ENCODE measurements around the gene SNAPC2.

DNA sequence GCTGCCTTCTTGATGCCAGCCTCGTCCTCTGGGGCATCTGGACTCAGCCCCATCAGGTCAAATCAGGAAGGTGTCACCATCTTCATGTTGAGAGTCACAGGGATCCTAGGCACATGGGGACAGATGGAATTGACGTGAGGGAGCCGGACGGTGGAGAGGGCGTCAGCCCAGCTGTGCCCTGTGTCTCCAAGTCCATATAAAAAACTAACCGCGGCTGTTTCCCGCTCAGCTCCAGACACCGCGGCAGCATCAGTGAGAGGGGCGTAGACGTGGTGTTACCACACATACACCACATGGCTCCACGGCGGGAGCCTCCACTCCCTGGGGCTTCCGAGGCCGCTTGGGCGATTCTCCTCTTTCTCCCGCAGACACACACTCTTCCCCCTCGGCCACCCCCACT lies 40.3 kb upstream of the SNAPC2 start:
- no peak for TF ChIP-seq SMC3 (IDR thresholded peaks at IDR 0.05; ENCODE audit: low read depth, low read length)
- TF ChIP-seq, protein P1, sequence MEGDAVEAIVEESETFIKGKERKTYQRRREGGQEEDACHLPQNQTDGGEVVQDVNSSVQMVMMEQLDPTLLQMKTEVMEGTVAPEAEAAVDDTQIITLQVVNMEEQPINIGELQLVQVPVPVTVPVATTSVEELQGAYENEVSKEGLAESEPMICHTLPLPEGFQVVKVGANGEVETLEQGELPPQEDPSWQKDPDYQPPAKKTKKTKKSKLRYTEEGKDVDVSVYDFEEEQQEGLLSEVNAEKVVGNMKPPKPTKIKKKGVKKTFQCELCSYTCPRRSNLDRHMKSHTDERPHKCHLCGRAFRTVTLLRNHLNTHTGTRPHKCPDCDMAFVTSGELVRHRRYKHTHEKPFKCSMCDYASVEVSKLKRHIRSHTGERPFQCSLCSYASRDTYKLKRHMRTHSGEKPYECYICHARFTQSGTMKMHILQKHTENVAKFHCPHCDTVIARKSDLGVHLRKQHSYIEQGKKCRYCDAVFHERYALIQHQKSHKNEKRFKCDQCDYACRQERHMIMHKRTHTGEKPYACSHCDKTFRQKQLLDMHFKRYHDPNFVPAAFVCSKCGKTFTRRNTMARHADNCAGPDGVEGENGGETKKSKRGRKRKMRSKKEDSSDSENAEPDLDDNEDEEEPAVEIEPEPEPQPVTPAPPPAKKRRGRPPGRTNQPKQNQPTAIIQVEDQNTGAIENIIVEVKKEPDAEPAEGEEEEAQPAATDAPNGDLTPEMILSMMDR (IDR thresholded peaks at IDR 0.05) = no peak
- TF ChIP-seq TAF1 (IDR thresholded peaks at IDR 0.05; ENCODE audit: borderline replicate concordance, low read depth, low read length) = no peak
- no peak for TF ChIP-seq EZH2phosphoT487 (IDR thresholded peaks at IDR 0.05; ENCODE audit: borderline replicate concordance, low read depth)
- TF ChIP-seq, protein P2, sequence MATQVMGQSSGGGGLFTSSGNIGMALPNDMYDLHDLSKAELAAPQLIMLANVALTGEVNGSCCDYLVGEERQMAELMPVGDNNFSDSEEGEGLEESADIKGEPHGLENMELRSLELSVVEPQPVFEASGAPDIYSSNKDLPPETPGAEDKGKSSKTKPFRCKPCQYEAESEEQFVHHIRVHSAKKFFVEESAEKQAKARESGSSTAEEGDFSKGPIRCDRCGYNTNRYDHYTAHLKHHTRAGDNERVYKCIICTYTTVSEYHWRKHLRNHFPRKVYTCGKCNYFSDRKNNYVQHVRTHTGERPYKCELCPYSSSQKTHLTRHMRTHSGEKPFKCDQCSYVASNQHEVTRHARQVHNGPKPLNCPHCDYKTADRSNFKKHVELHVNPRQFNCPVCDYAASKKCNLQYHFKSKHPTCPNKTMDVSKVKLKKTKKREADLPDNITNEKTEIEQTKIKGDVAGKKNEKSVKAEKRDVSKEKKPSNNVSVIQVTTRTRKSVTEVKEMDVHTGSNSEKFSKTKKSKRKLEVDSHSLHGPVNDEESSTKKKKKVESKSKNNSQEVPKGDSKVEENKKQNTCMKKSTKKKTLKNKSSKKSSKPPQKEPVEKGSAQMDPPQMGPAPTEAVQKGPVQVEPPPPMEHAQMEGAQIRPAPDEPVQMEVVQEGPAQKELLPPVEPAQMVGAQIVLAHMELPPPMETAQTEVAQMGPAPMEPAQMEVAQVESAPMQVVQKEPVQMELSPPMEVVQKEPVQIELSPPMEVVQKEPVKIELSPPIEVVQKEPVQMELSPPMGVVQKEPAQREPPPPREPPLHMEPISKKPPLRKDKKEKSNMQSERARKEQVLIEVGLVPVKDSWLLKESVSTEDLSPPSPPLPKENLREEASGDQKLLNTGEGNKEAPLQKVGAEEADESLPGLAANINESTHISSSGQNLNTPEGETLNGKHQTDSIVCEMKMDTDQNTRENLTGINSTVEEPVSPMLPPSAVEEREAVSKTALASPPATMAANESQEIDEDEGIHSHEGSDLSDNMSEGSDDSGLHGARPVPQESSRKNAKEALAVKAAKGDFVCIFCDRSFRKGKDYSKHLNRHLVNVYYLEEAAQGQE (IDR thresholded peaks at IDR 0.05; ENCODE audit: low read depth, low read length) = no peak
- TF ChIP-seq, protein P3, sequence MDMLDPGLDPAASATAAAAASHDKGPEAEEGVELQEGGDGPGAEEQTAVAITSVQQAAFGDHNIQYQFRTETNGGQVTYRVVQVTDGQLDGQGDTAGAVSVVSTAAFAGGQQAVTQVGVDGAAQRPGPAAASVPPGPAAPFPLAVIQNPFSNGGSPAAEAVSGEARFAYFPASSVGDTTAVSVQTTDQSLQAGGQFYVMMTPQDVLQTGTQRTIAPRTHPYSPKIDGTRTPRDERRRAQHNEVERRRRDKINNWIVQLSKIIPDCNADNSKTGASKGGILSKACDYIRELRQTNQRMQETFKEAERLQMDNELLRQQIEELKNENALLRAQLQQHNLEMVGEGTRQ (IDR thresholded peaks at IDR 0.05; ENCODE audit: borderline replicate concordance, low read depth, low read length) = no peak
- TF ChIP-seq POLR2AphosphoS5 (IDR thresholded peaks at IDR 0.05; ENCODE audit: low read depth, low read length) = no peak
- TF ChIP-seq, protein P4, sequence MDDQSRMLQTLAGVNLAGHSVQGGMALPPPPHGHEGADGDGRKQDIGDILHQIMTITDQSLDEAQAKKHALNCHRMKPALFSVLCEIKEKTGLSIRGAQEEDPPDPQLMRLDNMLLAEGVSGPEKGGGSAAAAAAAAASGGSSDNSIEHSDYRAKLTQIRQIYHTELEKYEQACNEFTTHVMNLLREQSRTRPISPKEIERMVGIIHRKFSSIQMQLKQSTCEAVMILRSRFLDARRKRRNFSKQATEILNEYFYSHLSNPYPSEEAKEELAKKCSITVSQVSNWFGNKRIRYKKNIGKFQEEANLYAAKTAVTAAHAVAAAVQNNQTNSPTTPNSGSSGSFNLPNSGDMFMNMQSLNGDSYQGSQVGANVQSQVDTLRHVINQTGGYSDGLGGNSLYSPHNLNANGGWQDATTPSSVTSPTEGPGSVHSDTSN (IDR thresholded peaks at IDR 0.05) = no peak
